Activated CD4-positive, alpha-beta T cell treated with anti-CD3 and anti-CD28 coated beads, Interleukin-10, Interleukin-2, amounts not matched to agents 100 ng/mL and 50 ng/mL, durations not matched to agents 16 hours and 8 hours (primary cell): ENCODE results near the gene VGLL3.

ENCODE experiments used
- DNase-seq: peaks from one replicate; pipeline ENCODE4 v3.0.0-alpha.2; 2020

The VGLL3 gene

GRCh38 chr3:86948822-86949221 lies 42.1 kb downstream of the VGLL3 start:
- DNase-seq = no peak

GRCh38 chr3:86942206-86942605 lies 48.7 kb downstream of the VGLL3 start:
- DNase-seq = no peak

- no peak for DNase-seq
Observed at GRCh38 chr3:86938416-86939105, 52.4 kb downstream of the VGLL3 start.

DNA sequence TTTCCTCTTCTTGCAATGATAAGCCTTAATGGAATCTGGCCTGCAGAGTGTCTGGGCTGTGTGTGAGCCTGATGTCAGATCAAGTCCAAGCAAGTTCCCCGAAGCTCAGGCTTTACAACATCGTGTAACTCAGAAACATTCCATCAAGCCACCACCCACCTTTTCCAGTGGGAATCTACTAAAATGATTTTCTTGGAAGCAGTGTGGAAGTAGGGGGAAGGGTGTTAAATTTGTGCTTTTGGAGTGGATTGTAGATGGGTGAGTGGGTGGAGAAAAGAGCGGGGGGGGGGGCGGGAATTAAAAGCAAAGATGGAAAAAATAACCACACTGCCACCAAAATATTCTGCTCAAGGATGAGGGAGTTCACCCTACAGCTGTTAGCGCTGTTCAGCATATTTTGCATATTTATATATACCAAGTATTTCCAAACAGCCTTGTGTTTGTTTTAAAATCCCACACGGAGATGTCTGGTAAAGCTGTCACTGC lies 53.6 kb downstream of the VGLL3 start:
- DNase-seq = no peak

DNA sequence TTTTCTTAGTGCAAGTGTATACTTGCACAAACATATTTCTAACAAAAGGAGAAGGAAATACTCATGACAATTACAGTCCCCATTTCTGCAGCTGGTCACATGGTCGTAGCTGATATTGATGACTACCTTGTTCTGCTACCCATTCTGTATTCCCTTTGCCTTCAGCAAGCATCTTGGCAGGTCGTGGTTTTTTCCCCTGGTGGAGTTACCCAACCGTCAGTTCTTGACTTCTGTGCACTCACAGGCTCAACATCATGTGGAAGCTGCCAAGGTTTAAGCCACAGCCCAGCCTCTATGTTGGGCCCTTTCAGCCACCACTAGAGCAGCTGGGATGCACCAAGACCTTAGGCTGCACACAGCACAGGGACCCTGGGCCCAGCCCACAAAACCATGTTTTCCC lies 56.1 kb downstream of the VGLL3 start:
- DNase-seq = no peak

DNA sequence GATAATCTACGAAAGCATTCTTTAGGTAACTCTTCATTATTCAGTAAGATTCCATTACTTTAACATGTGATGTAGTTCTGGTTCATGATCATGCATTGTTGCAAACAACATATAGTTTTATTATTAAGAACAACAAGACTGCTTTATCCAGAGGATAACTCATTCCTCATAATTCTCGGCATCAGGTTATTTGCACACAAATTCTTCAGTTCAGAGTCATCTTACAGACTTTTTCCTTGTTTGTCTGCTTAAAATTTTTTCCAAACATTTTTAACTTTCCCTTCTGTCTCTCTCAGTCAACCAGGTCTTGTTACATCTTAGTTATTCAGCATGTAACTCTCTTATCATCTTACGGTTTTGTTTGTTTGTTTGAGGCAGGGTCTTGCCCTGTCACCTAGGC lies 60.1 kb downstream of the VGLL3 start:
- no peak for DNase-seq

DNA sequence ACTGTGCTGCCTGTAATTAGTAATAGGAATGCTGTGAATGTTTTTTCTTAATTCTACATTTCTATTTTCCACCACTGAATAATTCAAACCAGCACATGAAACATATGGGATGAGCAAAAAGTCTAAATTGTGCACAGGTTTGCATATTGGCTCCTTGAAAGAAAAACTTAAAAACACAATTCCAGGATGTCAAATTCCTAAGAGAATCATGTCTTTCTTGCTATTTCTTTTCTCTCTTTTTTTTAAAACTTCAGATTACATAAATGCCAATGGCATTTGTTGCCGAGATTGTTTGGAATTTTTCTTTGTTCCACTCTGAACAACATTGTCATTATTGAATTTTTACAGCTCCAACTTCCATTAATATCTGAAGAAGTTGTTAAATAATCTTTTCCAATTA lies 60.8 kb downstream of the VGLL3 start:
- DNase-seq = no peak

GRCh38 chr3:86929046-86929445 lies 61.9 kb downstream of the VGLL3 start:
- DNase-seq = no peak

GRCh38 chr3:86923071-86923491 lies 67.9 kb downstream of the VGLL3 start:
- no peak for DNase-seq

- no peak for DNase-seq
Observed at GRCh38 chr3:86921971-86922680, 68.8 kb downstream of the VGLL3 start.

DNA sequence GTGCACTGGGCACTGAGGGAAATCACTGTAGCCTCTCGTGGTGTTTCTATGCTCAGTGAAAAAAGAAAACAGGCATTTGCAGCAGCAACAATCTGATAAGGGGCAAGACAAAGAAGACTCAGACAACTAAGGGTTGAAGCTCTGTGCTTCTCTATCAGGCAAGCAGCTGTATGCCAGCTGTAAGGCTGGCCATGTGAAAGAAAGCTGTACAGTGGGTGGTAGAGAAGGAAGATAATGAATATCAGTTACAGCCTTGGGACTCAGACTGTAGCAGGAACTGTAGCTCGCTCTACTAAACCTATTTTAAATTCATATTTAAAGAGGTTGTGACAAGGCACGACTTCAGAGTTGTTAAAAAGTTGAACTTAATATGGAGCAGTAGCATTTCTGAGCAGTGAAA lies 76.3 kb downstream of the VGLL3 start:
- DNase-seq = no peak

GRCh38 chr3:86913160-86913559 lies 77.8 kb downstream of the VGLL3 start:
- no peak for DNase-seq

DNA sequence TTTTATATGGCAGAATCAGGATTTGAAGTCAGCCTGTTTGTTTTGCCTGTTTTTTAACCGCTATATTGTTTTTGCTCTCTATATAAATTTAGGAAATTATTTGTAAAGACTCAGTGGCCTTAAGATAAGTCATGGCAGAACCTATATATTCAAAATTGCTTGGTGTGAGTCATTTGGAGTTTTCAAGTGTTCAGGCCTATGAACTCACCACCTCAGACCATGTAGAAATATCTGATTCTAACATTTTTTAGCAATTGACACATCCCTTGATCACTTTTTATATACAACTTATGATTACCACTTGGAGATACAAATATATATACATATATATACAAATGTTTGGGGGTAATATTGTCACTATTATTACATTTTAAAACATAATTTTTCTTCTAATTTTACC lies 95.7 kb downstream of the VGLL3 start:
- DNase-seq = no peak

DNA sequence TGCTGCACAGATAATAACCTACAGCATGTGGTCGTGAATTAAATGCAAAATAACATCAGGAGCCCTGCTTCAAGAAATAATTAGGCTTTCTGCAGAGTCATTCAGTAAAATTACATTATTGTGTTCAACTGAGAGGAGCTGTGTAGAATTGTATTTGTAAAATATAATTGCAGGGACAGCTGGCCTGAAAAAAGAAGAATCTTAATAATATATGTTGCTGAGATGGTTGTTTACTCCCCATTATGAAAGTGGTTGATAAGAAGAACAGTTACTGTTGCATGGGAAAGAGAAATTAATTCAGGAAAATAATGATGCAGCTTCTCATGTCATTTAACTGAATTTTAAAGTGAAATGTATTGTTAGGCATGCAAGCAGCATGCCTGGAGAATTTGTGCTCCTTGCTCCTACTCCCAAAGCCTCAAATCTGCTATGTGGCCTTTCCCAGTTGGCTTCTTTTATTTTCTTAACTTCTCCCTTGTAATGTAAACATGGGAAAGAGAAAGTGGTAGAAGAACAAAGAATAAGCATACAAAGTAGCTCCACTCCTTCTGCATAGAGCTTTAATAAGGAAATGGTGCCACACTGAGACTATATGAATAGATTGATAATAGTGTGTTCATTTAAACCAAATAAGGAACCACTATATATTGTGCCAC lies 100.1 kb downstream of the VGLL3 start:
- no peak for DNase-seq
